Endothelial cell of umbilical vein (primary cell): ENCODE measurements around the gene CCN5. TPM values are rescaled to one million over a fixed set of nuclear protein-coding genes. Genes with fewer than 3 reads are reported as not detected.

ENCODE experiments used
- BruUV-seq: library from RNA; stranded (reverse); fragments of 400-500 nt; replicated peaks from 2 replicates; lab custom pipeline; 2021; lab: Mats Ljungman, UMichigan
- CTCF ChIA-PET: fragments of 300-600, 350-600 bp; sonication (Branson Sonifier 250); formaldehyde crosslinking; loops from one replicate; lab custom pipeline; 2021; ENCODE audit warnings: antibody characterized with exemption, inconsistent platforms; lab: Charles Lee
- POLR2A ChIA-PET: fragments of 300-600, 350-600 bp; sonication (Branson Sonifier 250); formaldehyde crosslinking; loops from one replicate; lab custom pipeline; 2021; ENCODE audit warnings: antibody characterized with exemption, inconsistent platforms; lab: Charles Lee
- DNase-seq: peaks from one replicate; pipeline ENCODE4 v3.0.0-alpha.2; 2011; ENCODE audit warnings: low read depth, low spot score
- FAIRE-seq: peaks from 2 replicates; lab custom pipeline; 2011; peaks lifted over from hg19 to GRCh38; lab: Jason Lieb, UNC
- H2AFZ ChIP-seq: 2 replicates; pipeline ENCODE4 v1.6.0; 2012; ENCODE audit warnings: low read depth, low read length, control low read depth, inconsistent platforms
- H3K27ac ChIP-seq: 2 replicates; pipeline ENCODE4 v1.5.1; 2011; ENCODE audit warnings: low read depth, mild to moderate bottlenecking, control low read depth, low read length, moderate library complexity; ENCODE audit not compliant: insufficient read depth
- H3K27me3 ChIP-seq, 2 experiments: 2 replicates each; pipeline versions ENCODE4 v1.6.0 to v1.6.1; 2011; ENCODE audit warnings: low read length in 2 of 2, mixed read lengths in 1 of 2; ENCODE audit not compliant: control insufficient read depth in 2 of 2, insufficient read depth in 2 of 2
- H3K36me3 ChIP-seq, 2 experiments: 2 replicates in 1 of 2; 3 replicates in 1 of 2; pipeline ENCODE4 v1.5.1; 2011; ENCODE audit warnings: low read length in 2 of 2, mild to moderate bottlenecking in 1 of 2, moderate library complexity in 1 of 2; ENCODE audit not compliant: control insufficient read depth in 2 of 2, insufficient read depth in 2 of 2; ENCODE audit errors: extremely low read depth in 1 of 2
- H3K4me1 ChIP-seq: 3 replicates; pipeline ENCODE4 v1.5.1; 2011; ENCODE audit warnings: mild to moderate bottlenecking, low read length; ENCODE audit not compliant: control insufficient read depth, insufficient read depth; ENCODE audit errors: extremely low read depth
- H3K4me2 ChIP-seq: 2 replicates; pipeline ENCODE4 v1.6.1; 2011; ENCODE audit warnings: low read length, control low read depth, mixed read lengths; ENCODE audit not compliant: insufficient read depth
- H3K4me3 ChIP-seq, 3 experiments: fragments of 200-600 bp in 1 of 3; sonication (generic), shearing (Covaris generic) in 1 of 3; replicated peaks in 1 of 3; 2 replicates each; pipeline ENCODE4 v1.5.1; 2011 to 2016; ENCODE audit warnings: control low read depth in 3 of 3, low read length in 3 of 3, mild to moderate bottlenecking in 2 of 3, inconsistent platforms in 1 of 3, low read depth in 1 of 3, moderate library complexity in 1 of 3; ENCODE audit not compliant: insufficient read depth in 1 of 3
- H3K79me2 ChIP-seq: 2 replicates; pipeline ENCODE4 v1.6.0; 2012; ENCODE audit warnings: low read length, inconsistent platforms; ENCODE audit not compliant: control insufficient read depth, insufficient read depth
- H3K9ac ChIP-seq: replicated peaks from 2 replicates; pipeline ENCODE3; 2011; ENCODE audit warnings: low read length, control low read depth; ENCODE audit not compliant: insufficient read depth; ENCODE audit errors: extremely low read depth
- H3K9me1 ChIP-seq: replicated peaks from 3 replicates; pipeline ENCODE4 v1.6.0; 2011; ENCODE audit warnings: mild to moderate bottlenecking, low read length; ENCODE audit not compliant: control insufficient read depth, insufficient read depth; ENCODE audit errors: extremely low read depth
- H3K9me3 ChIP-seq: replicated peaks from 2 replicates; pipeline ENCODE4 v1.5.1; 2012; ENCODE audit warnings: low read length, inconsistent platforms; ENCODE audit not compliant: control insufficient read depth, insufficient read depth
- H4K20me1 ChIP-seq: replicated peaks from 2 replicates; pipeline ENCODE3; 2011; ENCODE audit warnings: mild to moderate bottlenecking, low read length; ENCODE audit not compliant: control insufficient read depth, insufficient read depth; ENCODE audit errors: extremely low read depth
- CTCF ChIP-seq, 2 donors: IDR thresholded peaks; 1 replicate in 1 of 2; 2 replicates in 1 of 2; pipeline ENCODE4 v1.5.1; 2011; ENCODE audit warnings: low read length in 2 of 2, mild to moderate bottlenecking in 2 of 2, moderate library complexity in 2 of 2, control low read depth in 1 of 2, inconsistent platforms in 1 of 2, low read depth in 1 of 2; ENCODE audit not compliant: insufficient read depth in 1 of 2; ENCODE audit errors: extremely low read depth in 1 of 2
- EZH2 ChIP-seq: IDR thresholded peaks from 2 replicates; pipeline ENCODE4 v1.6.1; 2012; ENCODE audit warnings: borderline replicate concordance, low read depth, mild to moderate bottlenecking, moderate library complexity, low read length, inconsistent platforms; ENCODE audit not compliant: severe bottlenecking
- FOS ChIP-seq: IDR thresholded peaks from 2 replicates; pipeline ENCODE4 v1.6.1; 2011; ENCODE audit warnings: mild to moderate bottlenecking, low read length, moderate library complexity, borderline replicate concordance; ENCODE audit not compliant: insufficient read depth
- GATA2 ChIP-seq: IDR thresholded peaks from 2 replicates; pipeline ENCODE4 v1.7.0; 2011; ENCODE audit warnings: low read depth, mild to moderate bottlenecking, moderate library complexity, mixed read lengths, low read length; ENCODE audit not compliant: insufficient read length, insufficient read depth
- JUN ChIP-seq: IDR thresholded peaks from 2 replicates; pipeline ENCODE4 v1.6.1; 2011; ENCODE audit warnings: borderline replicate concordance, low read depth; ENCODE audit not compliant: insufficient read length, insufficient read depth
- MAX ChIP-seq: IDR thresholded peaks from 2 replicates; pipeline ENCODE4 v1.6.1; 2011; ENCODE audit not compliant: insufficient read depth, insufficient read length
- MYC ChIP-seq: IDR thresholded peaks from one replicate; pipeline ENCODE4 v1.6.1; 2011; ENCODE audit warnings: mild to moderate bottlenecking, low read depth, low read length
- POLR2A ChIP-seq: IDR thresholded peaks from 2 replicates; pipeline ENCODE4 v1.6.1; 2012; ENCODE audit warnings: low read depth, mild to moderate bottlenecking, control low read depth, low read length
- POLR2AphosphoS5 ChIP-seq: IDR thresholded peaks from 2 replicates; pipeline ENCODE4 v1.6.1; 2012; ENCODE audit warnings: low read depth, mild to moderate bottlenecking, control low read depth, low read length, moderate library complexity; ENCODE audit not compliant: insufficient read depth
- dilution Hi-C: fragments of 300-500 bp; cut with MboI; formaldehyde crosslinking; loops from one replicate; pipeline ENCODE4 v1.15.0; 2019; ENCODE audit warnings: low sequenced_read_pairs; ENCODE audit not compliant: extremely low pct_ligation_motif_present
- intact Hi-C: fragments of 100-400 bp; cut with micrococcal nuclease; formaldehyde crosslinking; loops from one replicate; pipeline ENCODE4 v1.10.0; 2022
- polyA plus RNA-seq, 4 experiments: library from polyadenylated mRNA; depleted of rRNA in 3 of 4; stranded (reverse) in 3 of 4; unstranded in 1 of 4; fragments of >200 nt; gene quantifications; 2 replicates each; pipeline versions ENCODE4 v1.2.1 to v1.2.3, GENCODE V29; 2011 to 2012; ENCODE audit warnings: missing spikeins in 1 of 4
- total RNA-seq: library from RNA; stranded (reverse); gene quantifications from 2 replicates; pipeline ENCODE4 v1.2.3, GENCODE V29; 2021

The CCN5 gene
- total and polyA plus RNA-seq, 2 donors (not counting 3 experiments of a cell fraction or from before 2014, with no cell fraction given): 0.03 TPM; not detected in 1

GRCh38 chr20:44752099-44752931 lies 37.1 kb downstream of the CCN5 start:
- intact Hi-C loops: no loop called here
- no peak for FAIRE-seq

More at GRCh38 chr20:44752099-44752931, 37.1 kb downstream of the CCN5 start:
- H3K9ac ChIP-seq: no peak overlapping the region
- no peak overlapping the region for H2AFZ ChIP-seq
- ChIA-PET POLR2A (no interaction called here), CTCF (interaction anchor here (0.8 to 1.0 kb wide), 2 partner anchors 11 to 69 kb away, joined by 3 read pairs; no protein-coding TSS in a partner anchor)
- H3K9me1 ChIP-seq: no peaks in the 10 kb centered on the region
- dilution Hi-C loops: no loop called here
- BruUV-seq: no TSS peak
- H3K9me3 ChIP-seq: no peaks in the 10 kb centered on the region
- H3K79me2 ChIP-seq: no peaks in the 10 kb centered on the region
- no peak overlapping the region for H3K4me2 ChIP-seq
- no peaks in the 10 kb centered on the region for H3K36me3 ChIP-seq
- H3K4me3 ChIP-seq: no peak overlapping the region
- TF ChIP-seq JUN (no peak), CTCF (IDR thresholded peaks at IDR 0.05; ENCODE audit: extremely low read depth in 1 of 2, insufficient read depth in 1 of 2, low read depth in 1 of 2, low read length in 2 of 2) (no peak), POLR2AphosphoS5 (no peak), FOS (no peak), MYC (no peak), POLR2A (no peak), EZH2 (no peak), MAX (no peak), GATA2 (no peak)
- no peaks in the 10 kb centered on the region for H4K20me1 ChIP-seq
- no peak for DNase-seq
- H3K27me3 ChIP-seq: no peaks in the 10 kb centered on the region
- no peaks in the 10 kb centered on the region for H3K4me1 ChIP-seq
- H3K27ac ChIP-seq: no peak overlapping the region
